A673 (cell line): ENCODE measurements around the gene TMEM263.

Experiments used
- CTCF ChIP-seq: fragments of 300-800, 200-600 bp; sonication (generic); conservative IDR thresholded peaks from 2 replicates; pipeline ENCODE4 v1.5.1; 2017; ENCODE audit warnings: low read depth, mild to moderate bottlenecking, antibody characterized with exemption, low read length, moderate library complexity, mixed read lengths
- EZH2 ChIP-seq: fragments of 200-600 bp; sonication (generic); IDR thresholded peaks from 2 replicates; pipeline ENCODE4 v1.6.1; 2017; ENCODE audit warnings: borderline replicate concordance, low read depth, mild to moderate bottlenecking, mixed read lengths, antibody characterized with exemption, low read length; ENCODE audit not compliant: poor library complexity, severe bottlenecking

GRCh38 chr12:106956048-106956578, 406 bp downstream of the TMEM263 start:
- TF ChIP-seq CTCF (no peak), EZH2 (no peak)
